PC-3 (cell line): ENCODE measurements around the gene CCNE1. TPM values are rescaled to one million over a fixed set of nuclear protein-coding genes. Genes with fewer than 3 reads are reported as not detected.

Experiments
- ATAC-seq: fragments of 200-7000 bp; cut with Tn5 transposase; 2 replicates; pipeline ENCODE4 v1.9.1; 2020; ENCODE audit warnings: mild to moderate bottlenecking, moderate library complexity
- BruUV-seq: library from RNA; stranded (reverse); fragments of 400-500 nt; replicated peaks from 2 replicates; lab custom pipeline; 2021; lab: Mats Ljungman, UMichigan
- CTCF ChIA-PET: fragments of 300-600 bp; sonication (Branson Sonifier 250); formaldehyde crosslinking; loops from one replicate; lab custom pipeline; 2022; ENCODE audit warnings: antibody characterized with exemption; lab: Charles Lee
- POLR2A ChIA-PET: fragments of 300-600 bp; sonication (Branson Sonifier 250); formaldehyde crosslinking; loops from one replicate; lab custom pipeline; 2022; ENCODE audit warnings: antibody characterized with exemption; ENCODE audit not compliant: unreplicated experiment; lab: Charles Lee
- DNase-seq: peaks from one replicate; pipeline ENCODE4 v3.0.0-alpha.2; 2015
- H2AFZ ChIP-seq: fragments of 300-600 bp; sonication (generic); 2 replicates; pipeline ENCODE4 v1.6.0; 2016; ENCODE audit warnings: antibody characterized with exemption, low read length
- H3F3A ChIP-seq: fragments of 300-600 bp; sonication (generic); one replicate; pipeline ENCODE4 v1.6.0; 2017; ENCODE audit warnings: antibody characterized with exemption, low read length, control low read depth, mild to moderate bottlenecking; ENCODE audit not compliant: unreplicated experiment
- H3K27ac ChIP-seq: fragments of 300-600 bp; sonication (generic); 2 replicates; pipeline ENCODE4 v1.5.1; 2016; ENCODE audit warnings: mild to moderate bottlenecking, low read length
- H3K27me3 ChIP-seq: fragments of 300-600 bp; sonication (generic); 2 replicates; pipeline ENCODE4 v1.6.1; 2016; ENCODE audit warnings: low read length, mixed read lengths
- H3K36me3 ChIP-seq: fragments of 300-600 bp; sonication (generic); 2 replicates; pipeline ENCODE4 v1.6.1; 2016; ENCODE audit warnings: low read depth, mixed run types, low read length, mixed read lengths
- H3K4me1 ChIP-seq: fragments of 300-600 bp; sonication (generic); 2 replicates; pipeline ENCODE4 v1.5.1; 2016; ENCODE audit warnings: low read length; ENCODE audit not compliant: insufficient read depth
- H3K4me2 ChIP-seq: fragments of 300-600 bp; sonication (generic); 2 replicates; pipeline ENCODE4 v1.6.0; 2016; ENCODE audit warnings: low read length
- H3K4me3 ChIP-seq: fragments of 300-600 bp; sonication (generic); 2 replicates; pipeline ENCODE4 v1.5.1; 2016; ENCODE audit warnings: mild to moderate bottlenecking, low read length, mixed read lengths
- H3K79me2 ChIP-seq: fragments of 300-600 bp; sonication (generic); 2 replicates; pipeline ENCODE4 v1.6.1; 2017; ENCODE audit warnings: low read length, mixed read lengths
- H3K9ac ChIP-seq: fragments of 300-600 bp; sonication (generic); 2 replicates; pipeline ENCODE4 v1.6.0; 2016; ENCODE audit warnings: mild to moderate bottlenecking, low read length
- H3K9me2 ChIP-seq: fragments of 300-600 bp; sonication (generic); replicated peaks from 2 replicates; pipeline ENCODE4 v1.6.1; 2016; ENCODE audit warnings: mixed run types, low read length, mixed read lengths
- H3K9me3 ChIP-seq: fragments of 300-600 bp; sonication (generic); 2 replicates; pipeline ENCODE4 v1.6.1; 2016; ENCODE audit warnings: low read length, mixed read lengths
- H4K20me1 ChIP-seq: fragments of 300-600 bp; sonication (generic); 2 replicates; pipeline ENCODE4 v1.6.1; 2016; ENCODE audit warnings: low read length, mixed read lengths
- EZH2 ChIP-seq: fragments of 300-600 bp; sonication (generic); IDR thresholded peaks from one replicate; pipeline ENCODE4 v1.6.1; 2017; ENCODE audit warnings: antibody characterized with exemption, mild to moderate bottlenecking, low read length; ENCODE audit not compliant: unreplicated experiment
- EZH2phosphoT487 ChIP-seq: fragments of 300-600 bp; sonication (generic); IDR thresholded peaks from 2 replicates; pipeline ENCODE4 v1.6.1; 2018; ENCODE audit warnings: mild to moderate bottlenecking, antibody characterized with exemption, low read length, borderline replicate concordance
- intact Hi-C: fragments of 100-400 bp; cut with micrococcal nuclease; formaldehyde crosslinking; loops from 2 replicates; pipeline ENCODE4 v1.9.0; 2023
- total RNA-seq: library from RNA; depleted of rRNA; stranded (reverse); fragments of >200 nt; gene quantifications from 2 replicates; pipeline ENCODE4 v1.2.3, GENCODE V29; 2014
- TF ChIP-seq, protein P1 (sequence below): fragments of 300-600 bp; sonication (generic); conservative IDR thresholded peaks from 2 replicates; pipeline ENCODE4 v1.5.1; 2017; ENCODE audit warnings: antibody characterized with exemption, low read depth, mild to moderate bottlenecking, low read length

CCNE1 gene
- total RNA-seq, 1 experiment from 2014 or later: 10.9 TPM

DNA sequence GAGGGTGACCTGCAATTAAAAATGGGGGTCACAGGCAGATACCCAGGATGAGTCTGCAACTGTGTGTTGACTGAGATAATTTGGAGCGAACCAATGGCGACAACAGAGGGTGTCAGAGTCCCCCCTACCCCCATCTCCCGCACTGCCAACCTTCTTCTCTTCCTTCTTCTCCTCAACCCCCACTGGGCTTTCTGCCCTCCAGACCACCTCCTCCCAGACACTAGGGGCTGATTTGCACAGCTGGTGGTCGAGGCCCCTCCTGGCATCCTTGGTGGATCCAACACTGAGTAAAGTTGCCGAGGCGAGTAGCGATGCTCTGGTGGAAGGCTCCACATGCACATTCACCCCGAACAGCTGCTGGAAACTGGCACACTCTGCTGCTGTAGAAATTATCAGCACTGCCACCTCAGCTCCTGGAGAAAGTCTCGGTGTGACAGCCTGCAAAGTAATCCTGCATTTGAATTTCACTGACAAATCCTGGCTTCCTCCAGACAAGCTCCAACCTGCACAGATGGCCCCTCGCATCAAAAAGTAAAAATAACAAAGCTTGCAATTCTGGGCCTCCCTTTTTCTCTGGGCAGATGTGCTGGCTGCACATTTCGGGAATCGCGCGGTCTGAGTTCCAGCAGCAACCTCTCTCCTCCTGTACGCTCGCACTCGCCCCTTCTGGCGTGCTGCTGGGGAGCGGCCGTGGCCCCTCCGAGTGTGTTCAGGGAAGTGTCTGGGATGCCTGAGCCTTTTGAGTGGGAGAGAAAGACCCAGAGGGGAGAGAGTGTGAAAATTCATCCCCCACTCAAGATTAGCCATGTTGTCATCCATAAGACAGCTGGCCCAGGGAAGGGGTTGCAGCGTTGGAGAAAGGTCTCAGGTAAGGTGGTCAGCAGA lies 28.5 kb downstream of the CCNE1 start:
- CTCF ChIA-PET: no interaction called here
- H3K36me3 ChIP-seq: no peaks in the 10 kb centered on the region
- TF ChIP-seq EZH2phosphoT487 (no peak), EZH2 (no peak)
- TF ChIP-seq, protein P1, sequence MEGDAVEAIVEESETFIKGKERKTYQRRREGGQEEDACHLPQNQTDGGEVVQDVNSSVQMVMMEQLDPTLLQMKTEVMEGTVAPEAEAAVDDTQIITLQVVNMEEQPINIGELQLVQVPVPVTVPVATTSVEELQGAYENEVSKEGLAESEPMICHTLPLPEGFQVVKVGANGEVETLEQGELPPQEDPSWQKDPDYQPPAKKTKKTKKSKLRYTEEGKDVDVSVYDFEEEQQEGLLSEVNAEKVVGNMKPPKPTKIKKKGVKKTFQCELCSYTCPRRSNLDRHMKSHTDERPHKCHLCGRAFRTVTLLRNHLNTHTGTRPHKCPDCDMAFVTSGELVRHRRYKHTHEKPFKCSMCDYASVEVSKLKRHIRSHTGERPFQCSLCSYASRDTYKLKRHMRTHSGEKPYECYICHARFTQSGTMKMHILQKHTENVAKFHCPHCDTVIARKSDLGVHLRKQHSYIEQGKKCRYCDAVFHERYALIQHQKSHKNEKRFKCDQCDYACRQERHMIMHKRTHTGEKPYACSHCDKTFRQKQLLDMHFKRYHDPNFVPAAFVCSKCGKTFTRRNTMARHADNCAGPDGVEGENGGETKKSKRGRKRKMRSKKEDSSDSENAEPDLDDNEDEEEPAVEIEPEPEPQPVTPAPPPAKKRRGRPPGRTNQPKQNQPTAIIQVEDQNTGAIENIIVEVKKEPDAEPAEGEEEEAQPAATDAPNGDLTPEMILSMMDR: no peak
- H3K9me2 ChIP-seq: no peaks in the 10 kb centered on the region
- no peak overlapping the region for H2AFZ ChIP-seq
- H3K27ac ChIP-seq: no peak overlapping the region
- H3K9ac ChIP-seq: no peak overlapping the region
- POLR2A ChIA-PET: no interaction called here
- no peaks in the 10 kb centered on the region for H4K20me1 ChIP-seq
- DNase-seq (no peak), ATAC-seq (no peak)
- no peaks in the 10 kb centered on the region for H3K79me2 ChIP-seq
- H3K9me3 ChIP-seq: no peaks in the 10 kb centered on the region
- H3K4me2 ChIP-seq: no peak overlapping the region
- H3F3A ChIP-seq: no peaks in the 10 kb centered on the region
- no peak overlapping the region for H3K4me3 ChIP-seq
- BruUV-seq: no TSS peak
- no peaks in the 10 kb centered on the region for H3K27me3 ChIP-seq
- intact Hi-C loops: no loop called here
- peaks cover 11% of the 10 kb centered on the region for H3K4me1 ChIP-seq

DNA sequence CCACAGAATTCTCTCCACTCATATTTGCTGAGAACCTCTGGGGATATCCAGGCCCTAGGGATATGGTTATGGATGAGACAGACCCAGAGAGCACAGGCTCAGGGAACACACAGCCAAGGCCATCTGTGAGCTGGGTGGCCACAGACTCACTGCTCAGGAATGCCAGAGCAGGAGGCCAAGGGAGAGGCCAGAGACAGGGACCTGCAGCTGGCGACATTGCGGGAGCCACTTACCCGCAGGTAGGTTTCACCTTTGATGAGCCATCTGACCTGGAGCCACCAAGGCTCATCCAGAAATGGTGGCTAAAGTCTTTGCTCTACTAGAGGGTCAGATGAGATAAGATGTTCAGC lies 29.4 kb downstream of the CCNE1 start:
- Histone ChIP-seq H3K79me2 (no peaks in the 10 kb centered on the region), H3K27ac (no peak overlapping the region), H4K20me1 (no peaks in the 10 kb centered on the region), H3K9ac (no peak overlapping the region), H3K9me3 (no peaks in the 10 kb centered on the region), H3K27me3 (no peaks in the 10 kb centered on the region), H3K9me2 (no peaks in the 10 kb centered on the region), H3K4me3 (no peak overlapping the region), H3K36me3 (no peaks in the 10 kb centered on the region), H3K4me1 (peaks cover 13% of the 10 kb centered on the region; the same call in 1 of the 2 replicates), H3F3A (no peaks in the 10 kb centered on the region), H3K4me2 (no peak overlapping the region), H2AFZ (no peak overlapping the region)
- DNase-seq (peak; percentile 26), ATAC-seq (no peak)
- CTCF ChIA-PET: no interaction called here
- intact Hi-C loops: no loop called here
- BruUV-seq: no TSS peak
- POLR2A ChIA-PET: no interaction called here
- TF ChIP-seq EZH2phosphoT487 (no peak), EZH2 (no peak)
- TF ChIP-seq, protein P1: no peak

DNA sequence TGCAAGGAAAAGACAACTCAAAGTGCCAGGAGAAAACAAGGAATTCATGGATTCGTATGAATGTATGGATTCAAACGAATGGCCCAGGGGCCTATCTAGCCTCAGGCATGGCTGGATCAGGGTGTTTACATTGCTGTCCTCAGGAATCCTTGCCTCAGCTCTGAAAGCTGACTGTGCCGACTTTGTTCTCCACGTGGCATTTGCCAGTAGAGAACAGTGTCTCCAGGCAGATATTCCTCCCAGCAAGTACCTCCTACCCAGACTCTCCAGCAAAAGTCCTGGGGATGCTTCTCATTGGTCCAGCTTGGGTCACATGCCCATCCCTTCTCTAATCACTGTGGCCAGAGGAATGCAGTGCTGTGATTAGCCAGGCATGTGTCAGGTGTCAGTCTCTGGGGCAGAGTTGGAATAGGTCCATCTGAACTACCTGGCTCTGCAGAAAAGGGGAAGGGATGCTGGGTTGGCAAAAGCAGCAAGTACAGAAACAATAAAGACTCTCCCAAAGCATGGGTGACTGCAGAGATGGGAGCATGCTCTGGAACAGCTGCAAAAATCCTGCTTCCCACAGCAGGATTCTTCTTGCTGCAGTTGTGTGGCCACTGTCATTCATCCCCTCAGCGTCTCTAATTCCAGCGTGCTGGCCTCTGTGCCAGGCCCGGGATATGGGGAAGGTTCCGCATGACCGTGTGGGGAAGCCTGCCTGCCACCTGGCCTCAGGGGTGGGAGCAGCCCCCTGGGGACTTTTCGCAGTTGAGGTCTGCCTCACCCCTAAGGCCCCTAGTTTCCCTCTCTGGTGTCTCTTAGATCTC lies 30.0 kb downstream of the CCNE1 start:
- intact Hi-C loops: no loop called here
- BruUV-seq: no TSS peak

More for the DNA sequence above, 30.0 kb downstream of the CCNE1 start:
- H2AFZ ChIP-seq: no peak overlapping the region
- no peak for ATAC-seq
- no peaks in the 10 kb centered on the region for H3K79me2 ChIP-seq
- no peaks in the 10 kb centered on the region for H3K9me3 ChIP-seq
- peak; percentile 44 for DNase-seq
- ChIA-PET POLR2A (no interaction called here), CTCF (no interaction called here)
- no peak overlapping the region for H3K4me3 ChIP-seq
- H3K4me2 ChIP-seq: no peak overlapping the region
- no peaks in the 10 kb centered on the region for H3K27me3 ChIP-seq
- no peaks in the 10 kb centered on the region for H3F3A ChIP-seq
- H3K9ac ChIP-seq: no peak overlapping the region
- H3K27ac ChIP-seq: no peak overlapping the region
- H3K9me2 ChIP-seq: no peaks in the 10 kb centered on the region
- no peaks in the 10 kb centered on the region for H4K20me1 ChIP-seq
- H3K4me1 ChIP-seq: peaks cover 13% of the 10 kb centered on the region; the same call in 1 of the 2 replicates
- no peaks in the 10 kb centered on the region for H3K36me3 ChIP-seq
- TF ChIP-seq, protein P1: no peak
- TF ChIP-seq EZH2 (no peak), EZH2phosphoT487 (no peak)
